ENCODE data around the gene TUBG2. TPM values are rescaled to one million over a fixed set of nuclear protein-coding genes. Genes with fewer than 3 reads are reported as not detected.

Gene TUBG2
- total RNA-seq (2021; fragmentation: NEBNext Ultra II Directional; extraction: Animal tissue kit (Norgen Biotek cat#: 25700)), result 13.0 and 14.8 TPM in 2 replicates
- polyA plus RNA-seq (2011; rRNA removed), result 16.6 and 31.2 TPM in 2 replicates
- 25.8 TPM for polyA plus RNA-seq (2011; cell fraction: cytosol; rRNA removed)
- 66.4 TPM for polyA plus RNA-seq (2011; cell fraction: nucleus; rRNA removed)
- 16.3 to 23.9 TPM (median 20.6 TPM) in 4 replicates for polyA plus RNA-seq (2012, experiment 1 of 2)
- polyA plus RNA-seq (2012, experiment 2 of 2), result 8.5 TPM
- 13.5 TPM for polyA plus RNA-seq (2013, experiment 1 of 2)
- polyA plus RNA-seq (2013, experiment 2 of 2), result 12.2 TPM
- polyA minus RNA-seq (2011; rRNA and poly(A)+ RNA removed), result 7.4 and 10.9 TPM in 2 replicates
- polyA minus RNA-seq (2011; cell fraction: cytosol; rRNA and poly(A)+ RNA removed), result 8.1 TPM
- 18.2 TPM for polyA minus RNA-seq (2011; cell fraction: nucleus; rRNA and poly(A)+ RNA removed)
- long read RNA-seq, experiment 1, partial matches to known transcripts, result 1 of 7 reads
- long read RNA-seq, experiment 1, other reads (novel, unspliced or antisense), result 5 of 7 reads
- long read RNA-seq, experiment 2, partial matches to known transcripts, result 0 of 3 reads
- long read RNA-seq, experiment 2, other reads (novel, unspliced or antisense), result 1 of 3 reads

GRCh38 chr17:42659079-42659931 is at the start of gene TUBG2:
Gene TUBG2 (plus strand): TSS chr17:42659284. CDS start chr17:42659504, 220 bp downstream.
- POLR2A ChIA-PET (ENCODE audit: partially characterized antibody), result interaction anchor here (0.6 to 16.6 kb wide), 10 partner anchors 8 to 782 kb away, joined by 3 to 239 read pairs (median 3); partner anchors contain the start of genes CCR10 and PLEKHH3
- Histone ChIP-seq H4K5ac (ENCODE audit: insufficient read length, low read depth, low read length) (peak within 1 kb of the TSS; percentile 35), H4K20me1 (replicated peaks in 1 of 2; ENCODE audit: control insufficient read depth in 1 of 2, insufficient read depth in 2 of 2, low read length in 2 of 2) (peaks cover 0 to 2% of the 10 kb centered on the region in 2 experiments), H3K4me1 (replicated peaks in 1 of 4; ENCODE audit: control insufficient read depth in 3 of 4, insufficient read depth in 4 of 4, low read length in 3 of 4) (peaks cover 3 to 11% (median 6%) of the 10 kb centered on the region in 4 experiments; a peak in 5 of 7 replicates), H3K9ac (replicated peaks in 1 of 4; ENCODE audit: extremely low read depth in 1 of 4, low read depth in 3 of 4, low read length in 3 of 4) (peak within 1 kb of the TSS; percentile 41 to 60 (median 50); a peak in 6 of 7 replicates), H2AK5ac (ENCODE audit: low read depth, low read length) (no peak within 1 kb of the TSS; the same call in 1 of the 2 replicates), H2BK15ac (ENCODE audit: low read length) (peak within 1 kb of the TSS; percentile 72; the same call in 1 of the 2 replicates), H2BK5ac (ENCODE audit: low read depth, low read length) (peak within 1 kb of the TSS; percentile 87; the same call in 1 of the 2 replicates), H4K91ac (replicated peaks; ENCODE audit: insufficient read length, low read length) (peak within 1 kb of the TSS; percentile 81), H2BK120ac (replicated peaks; ENCODE audit: low read depth, low read length) (no peak within 1 kb of the TSS), H4K8ac (ENCODE audit: extremely low read depth, insufficient read depth, low read length) (peak within 1 kb of the TSS; percentile 81; the same call in 1 of the 2 replicates), H3K56ac (replicated peaks; ENCODE audit: insufficient read length, low read depth, low read length) (no peak within 1 kb of the TSS), H3K14ac (ENCODE audit: insufficient read length) (no peak within 1 kb of the TSS), H3K4ac (replicated peaks; ENCODE audit: insufficient read length, low read depth, low read length) (no peak within 1 kb of the TSS), H2AFZ (ENCODE audit: low read length) (no peak within 1 kb of the TSS; the same call in 1 of the 2 replicates), H3K18ac (ENCODE audit: extremely low read depth, low read length) (peak within 1 kb of the TSS; percentile 78), H3K4me3 (ENCODE audit: extremely low read depth in 1 of 4, insufficient read depth in 2 of 4, low read depth in 3 of 4, low read length in 4 of 4) (peak within 1 kb of the TSS; percentile 66 to 84 (median 80)), H3K23ac (ENCODE audit: insufficient read length) (no peak within 1 kb of the TSS), H3K36me3 (ENCODE audit: control insufficient read depth in 2 of 4, insufficient read depth in 4 of 4, low read length in 3 of 4) (peaks cover 0 to 7% (median 2%) of the 10 kb centered on the region in 4 experiments; a peak in 1 of 8 replicates), H2BK12ac (ENCODE audit: low read depth, low read length) (peak within 1 kb of the TSS; percentile 42; the same call in 1 of the 2 replicates), H2BK20ac (ENCODE audit: low read length) (peak within 1 kb of the TSS; percentile 48; the same call in 1 of the 2 replicates), H3K27me3 (replicated peaks in 1 of 4; ENCODE audit: control insufficient read depth in 3 of 4, extremely low read depth in 1 of 4, insufficient read depth in 3 of 4, low read length in 3 of 4) (no peaks in the 10 kb centered on the region), H3K23me2 (ENCODE audit: low read depth, low read length) (peaks cover 6% of the 10 kb centered on the region; the same call in 1 of the 2 replicates), H3K9me3 (ENCODE audit: insufficient read depth in 2 of 2, low read depth in 1 of 2, low read length in 1 of 2) (no peaks in the 10 kb centered on the region), H3K27ac (ENCODE audit: low read depth, low read length) (peak within 1 kb of the TSS; percentile 55; the same call in 1 of the 2 replicates), H3K4me2 (ENCODE audit: insufficient read depth in 1 of 2, low read depth in 2 of 2, low read length in 2 of 2) (peak within 1 kb of the TSS; percentile 72 to 84), H3K79me1 (ENCODE audit: low read depth, low read length) (no peaks in the 10 kb centered on the region), H3K79me2 (ENCODE audit: control insufficient read depth in 1 of 2, insufficient read depth in 2 of 2, low read length in 2 of 2) (no peaks in the 10 kb centered on the region)
- WGBS, 2 experiments (ENCODE audit: extremely low coverage in 1 of 2, insufficient coverage in 1 of 2, insufficient read length in 1 of 2, insufficient replicate concordance in 2 of 2, low coverage in 1 of 2, low lambda C conversion rate in 2 of 2, missing lambda C conversion rate in 1 of 2), result 2% methylated on average over 39 of the region's 59 CpGs; no CpG with 5 or more reads in 1 of the 2 experiments
- DNase-seq (ENCODE audit: low read depth in 1 of 2, low spot score in 2 of 2) (peak; percentile 89 to 98), FAIRE-seq (no peak)
- CTCF ChIA-PET (ENCODE audit: partially characterized antibody), result interaction anchor here (0.7 to 6.4 kb wide), 6 partner anchors 15 to 40 kb away, joined by 3 to 36 read pairs (median 4); partner anchors contain the start of genes CCR10 and PLEKHH3
- no peak for TF ChIP-seq CBX5 (IDR thresholded peaks at IDR 0.05; ENCODE audit: low read depth, low read length)
- no peak for TF ChIP-seq BRCA1 (IDR thresholded peaks at IDR 0.05; ENCODE audit: low read depth, low read length)
- TF ChIP-seq E2F6 (IDR thresholded peaks at IDR 0.05), result peak; percentile 38; the same call in 1 of the 2 replicates
- TF ChIP-seq RFX5 (IDR thresholded peaks at IDR 0.05; ENCODE audit: borderline replicate concordance, low read depth, low read length), result no peak
- 0 out of 2 replicates have a peak, but pooled peaks have one; percentile 26 for TF ChIP-seq GTF2F1 (IDR thresholded peaks at IDR 0.05; ENCODE audit: borderline replicate concordance, low read depth, low read length)
- peak; percentile 92 for TF ChIP-seq NRF1 (IDR thresholded peaks at IDR 0.05; ENCODE audit: low read depth, low read length)
